Panc1 (cell line): ENCODE results near the gene P2RY14. TPM values are rescaled to one million over a fixed set of nuclear protein-coding genes. Genes with fewer than 3 reads are reported as not detected.
A peak's percentile ranks its signal among the peaks of the same experiment; 100 is the strongest.

Source experiments
- ATAC-seq: fragments of 200-7000 bp; cut with Tn5 transposase; 2 replicates; pipeline ENCODE4 v1.9.1; 2020; ENCODE audit warnings: mild to moderate bottlenecking, moderate library complexity
- BruUV-seq: library from RNA; stranded (reverse); fragments of 400-500 nt; replicated peaks from 2 replicates; lab custom pipeline; 2021; lab: Mats Ljungman, UMichigan
- CTCF ChIA-PET: fragments of 300-600 bp; sonication (Branson Sonifier 250); formaldehyde crosslinking; loops from one replicate; lab custom pipeline; 2022; ENCODE audit warnings: antibody characterized with exemption; lab: Charles Lee
- POLR2A ChIA-PET: fragments of 300-600 bp; sonication (Branson Sonifier 250); formaldehyde crosslinking; loops from one replicate; lab custom pipeline; 2022; ENCODE audit warnings: antibody characterized with exemption; lab: Charles Lee
- DNase-seq: peaks from one replicate; pipeline ENCODE4 v3.0.0-alpha.2; 2010; ENCODE audit warnings: low read depth, low spot score
- H3K27ac ChIP-seq: 2 replicates; pipeline ENCODE4 v1.5.1; 2011; ENCODE audit warnings: mild to moderate bottlenecking, low read length, inconsistent platforms
- H3K27me3 ChIP-seq: fragments of 200-500 bp; sonication (Bioruptor generic); 2 replicates; pipeline ENCODE4 v1.6.0; 2014; ENCODE audit warnings: low read length, inconsistent platforms; ENCODE audit not compliant: control insufficient read depth, insufficient read depth
- H3K36me3 ChIP-seq: fragments of 200-500 bp; sonication (Bioruptor generic); 2 replicates; pipeline ENCODE4 v1.5.1; 2014; ENCODE audit warnings: inconsistent platforms, mild to moderate bottlenecking, low read length, moderate library complexity; ENCODE audit not compliant: control insufficient read depth, insufficient read depth
- H3K4me1 ChIP-seq: 2 replicates; pipeline ENCODE4 v1.5.1; 2011; ENCODE audit warnings: inconsistent platforms, mild to moderate bottlenecking, low read length, moderate library complexity; ENCODE audit not compliant: control insufficient read depth, insufficient read depth
- H3K4me3 ChIP-seq, 2 experiments: 2 replicates each; pipeline ENCODE4 v1.5.1; 2011 to 2012; ENCODE audit warnings: low read depth in 2 of 2, low read length in 2 of 2, mild to moderate bottlenecking in 2 of 2, inconsistent platforms in 1 of 2, moderate library complexity in 1 of 2
- H3K9me3 ChIP-seq: fragments of 200-500 bp; sonication (Bioruptor generic); 2 replicates; pipeline ENCODE4 v1.5.1; 2014; ENCODE audit warnings: low read depth, mild to moderate bottlenecking, inconsistent platforms, low read length, moderate library complexity; ENCODE audit not compliant: control insufficient read depth, insufficient read depth
- CTCF ChIP-seq: fragments of 450-650 bp; IDR thresholded peaks from 2 replicates; pipeline ENCODE4 v1.5.1; 2017; ENCODE audit warnings: mild to moderate bottlenecking
- POLR2AphosphoS5 ChIP-seq: IDR thresholded peaks from 2 replicates; pipeline ENCODE4 v1.6.1; 2012; ENCODE audit warnings: mild to moderate bottlenecking, low read depth, low read length, moderate library complexity
- SIN3A ChIP-seq: IDR thresholded peaks from 2 replicates; pipeline ENCODE4 v1.6.1; 2012; ENCODE audit warnings: low read depth, mild to moderate bottlenecking, low read length, moderate library complexity, borderline replicate concordance; ENCODE audit not compliant: insufficient read depth
- in situ Hi-C: cut with HindIII; loops from 2 replicates; pipeline ENCODE4 v1.10.0; 2016; ENCODE audit warnings: low sequenced_read_pairs, low pct_unique_long_range_greater_than_20kb
- intact Hi-C: fragments of 100-400 bp; cut with micrococcal nuclease; formaldehyde crosslinking; loops from one replicate; pipeline ENCODE4 v1.10.0; 2022; ENCODE audit not compliant: unreplicated experiment
- total RNA-seq: library from RNA; stranded (reverse); gene quantifications from one replicate; pipeline ENCODE4 v1.2.1, GENCODE V29; 2021; ENCODE audit not compliant: unreplicated experiment

P2RY14 gene
- total RNA-seq, 1 experiment from 2014 or later: not detected

- intact Hi-C loops: loop anchor here (1.0 kb wide), 1 partner anchor 611 kb away; no protein-coding TSS in a partner anchor
- ChIA-PET POLR2A (no interaction called here), CTCF (interaction anchor here (0.8 kb wide), 1 partner anchor 53 kb away, joined by 7 read pairs; no protein-coding TSS in a partner anchor)
- DNase-seq (no peak), ATAC-seq (peak; percentile 23; the same call in 1 of the 2 replicates)
- no peaks in the 10 kb centered on the region for H3K27me3 ChIP-seq
- no peak for TF ChIP-seq CTCF
- no peaks in the 10 kb centered on the region for H3K9me3 ChIP-seq
- no peaks in the 10 kb centered on the region for H3K4me1 ChIP-seq
- H3K4me3 ChIP-seq: no peak overlapping the region
- no peak overlapping the region for H3K27ac ChIP-seq
- in situ Hi-C loops: no loop called here
- H3K36me3 ChIP-seq: no peaks in the 10 kb centered on the region
- BruUV-seq: no TSS peak
Measured at GRCh38 chr3:151228666-151229040, 49.7 kb downstream of the P2RY14 start.

DNA sequence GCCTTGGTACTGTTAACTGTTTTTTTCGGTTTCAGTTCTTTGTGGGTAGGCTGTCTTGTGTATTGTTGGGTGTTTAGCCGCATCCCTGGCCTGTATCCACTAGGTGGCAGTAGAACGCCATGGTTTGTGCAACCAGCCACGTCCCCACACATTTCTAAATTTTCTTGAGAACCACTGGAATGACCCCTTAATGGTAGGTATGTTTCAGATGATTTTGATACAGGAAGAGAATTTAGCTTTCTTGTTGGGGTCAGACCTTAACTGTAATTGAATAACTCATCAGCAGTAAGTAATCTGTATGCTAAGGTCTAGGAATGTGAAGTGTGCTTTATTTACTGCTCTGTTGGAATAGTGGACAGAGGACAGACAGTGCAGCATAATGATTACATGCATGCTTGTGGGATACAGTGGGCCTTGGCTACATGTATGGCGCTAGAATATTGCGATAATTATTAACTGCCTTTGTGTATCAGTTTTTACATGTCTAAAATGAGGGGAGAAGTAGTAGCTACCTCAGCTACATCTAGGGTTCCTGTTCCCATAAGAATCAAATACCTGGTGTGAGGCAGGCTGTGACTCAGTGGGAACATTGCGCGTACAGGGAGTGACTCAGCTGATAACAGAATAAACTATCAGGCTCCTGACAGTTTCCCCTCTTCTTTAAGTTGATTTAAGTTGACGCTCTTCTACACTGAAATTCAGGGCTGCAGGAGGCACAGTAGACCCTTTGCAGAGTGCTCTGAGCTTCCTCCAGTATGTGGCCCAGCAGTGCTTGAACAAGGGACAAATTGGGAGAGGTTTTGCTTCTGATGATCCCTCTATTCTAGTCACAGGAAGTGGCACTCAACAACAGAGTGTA, 50.3 kb downstream of the P2RY14 start:
- Histone ChIP-seq H3K9me3 (no peaks in the 10 kb centered on the region), H3K36me3 (no peaks in the 10 kb centered on the region), H3K4me3 (no peak overlapping the region), H3K27ac (no peak overlapping the region), H3K27me3 (no peaks in the 10 kb centered on the region), H3K4me1 (no peaks in the 10 kb centered on the region)
- peak; percentile 63 for DNase-seq
- peak; percentile 94 for TF ChIP-seq CTCF
- no peak for TF ChIP-seq POLR2AphosphoS5
- peak; percentile 90 for ATAC-seq
- in situ Hi-C loops: no loop called here
- POLR2A ChIA-PET: no interaction called here
- no TSS peak for BruUV-seq
- CTCF ChIA-PET: interaction anchor here (0.6 to 0.8 kb wide), 3 partner anchors 36 to 53 kb away, joined by 3 to 7 read pairs (median 3); no protein-coding TSS in a partner anchor
- intact Hi-C loops: loop anchor here (1.0 kb wide), 2 partner anchors 55 to 611 kb away; no protein-coding TSS in a partner anchor

DNA sequence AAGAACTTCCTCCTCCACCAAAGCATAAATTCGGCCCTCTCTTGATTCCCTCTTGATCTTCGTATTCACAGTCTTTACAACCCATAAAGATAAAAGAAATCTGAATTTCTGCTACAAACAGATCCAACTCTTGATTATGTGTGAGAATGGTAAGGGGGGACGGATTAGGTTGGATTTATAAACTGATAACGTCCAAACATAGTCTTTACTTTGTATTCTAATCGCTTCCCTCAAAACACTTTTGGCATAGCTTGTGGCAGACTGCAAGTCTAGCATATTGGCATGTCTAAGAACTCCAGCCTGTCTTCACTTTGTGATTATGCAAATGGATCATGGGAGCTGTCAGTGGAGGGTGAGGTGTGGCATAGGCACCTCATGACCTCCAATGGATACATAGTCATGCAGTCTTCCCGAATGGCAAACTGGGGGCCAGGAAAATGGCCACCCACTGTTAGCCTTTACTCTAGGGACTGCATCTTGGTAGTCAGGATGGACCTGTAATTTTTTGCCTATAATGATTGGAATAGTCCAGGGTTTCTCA, 51.0 kb downstream of the P2RY14 start:
- CTCF ChIA-PET: no interaction called here
- H3K27me3 ChIP-seq: no peaks in the 10 kb centered on the region
- POLR2A ChIA-PET: no interaction called here
- H3K27ac ChIP-seq: no peak overlapping the region
- DNase-seq: no peak
- no TSS peak for BruUV-seq
- no peak for TF ChIP-seq POLR2AphosphoS5
- TF ChIP-seq CTCF: no peak
- no peak for TF ChIP-seq SIN3A
- peak; percentile 49 for ATAC-seq
- no peaks in the 10 kb centered on the region for H3K36me3 ChIP-seq
- no peak overlapping the region for H3K4me3 ChIP-seq
- in situ Hi-C loops: no loop called here
- no peaks in the 10 kb centered on the region for H3K9me3 ChIP-seq
- intact Hi-C loops: loop anchor here (1.0 kb wide), 1 partner anchor 56 kb away; no protein-coding TSS in a partner anchor
- no peaks in the 10 kb centered on the region for H3K4me1 ChIP-seq
